Thoracic aorta (tissue), 2 donors: ENCODE results near the gene EDDM3A. TPM values are rescaled to one million over a fixed set of nuclear protein-coding genes. Genes with fewer than 3 reads are reported as not detected.
"Not testable (repeated sequence)": the region's sequence is repeated elsewhere in the genome, so short reads cannot be mapped to it uniquely, and the experiment has no call there.

Experiments used
- ATAC-seq: fragments of 150-250 bp; one replicate; pipeline ENCODE4 v1.8.0; 2017; ENCODE audit warnings: low read depth; ENCODE audit not compliant: insufficient number of reproducible peaks, low FRiP score
- DNase-seq: peaks from one replicate; pipeline ENCODE4 v3.0.0-alpha.2; 2020; ENCODE audit warnings: low spot score
- H3K27ac ChIP-seq, 2 donors: fragments of 200-600 bp; sonication (generic); 1 replicate in 1 of 2; 2 replicates in 1 of 2; pipeline ENCODE4 v1.5.1; 2016; ENCODE audit warnings: mild to moderate bottlenecking in 2 of 2, moderate library complexity in 2 of 2
- H3K27me3 ChIP-seq: fragments of 200-600 bp; sonication (generic); replicated peaks from 2 replicates; pipeline ENCODE4 v1.6.0; 2016; ENCODE audit warnings: mild to moderate bottlenecking; ENCODE audit not compliant: insufficient read depth
- H3K36me3 ChIP-seq: fragments of 200-600 bp; sonication (generic); one replicate; pipeline ENCODE4 v1.5.1; 2016
- H3K4me1 ChIP-seq, 2 donors: fragments of 200-600 bp; sonication (generic); 1 replicate in 1 of 2; 2 replicates in 1 of 2; pipeline versions ENCODE4 v1.5.1 to v1.6.0; 2016; ENCODE audit warnings: low read depth in 2 of 2, mild to moderate bottlenecking in 1 of 2; ENCODE audit not compliant: control insufficient read depth in 1 of 2
- H3K4me3 ChIP-seq: fragments of 200-600 bp; sonication (generic); 2 replicates; pipeline ENCODE4 v1.5.1; 2016; ENCODE audit warnings: mild to moderate bottlenecking
- H3K9me3 ChIP-seq: fragments of 200-600 bp; sonication (generic); 2 replicates; pipeline ENCODE4 v1.5.1; 2016
- total RNA-seq, 2 donors: library from RNA; depleted of rRNA; stranded (reverse); fragments of >200 nt; gene quantifications; one replicate each; pipeline versions ENCODE4 v1.1.0 to v1.2.3, GENCODE V29; 2016
- TF ChIP-seq, protein P1 (sequence below): fragments of 200-600 bp; sonication (generic); IDR thresholded peaks from one replicate; pipeline ENCODE4 v1.5.1; 2019; ENCODE audit warnings: antibody characterized with exemption

Gene EDDM3A
- total RNA-seq, 2 donors from 2014 or later, result not detected

- DNase-seq, result no peak
- no peak overlapping the region for H3K4me3 ChIP-seq
These were observed 12.6 kb upstream of the EDDM3A start for GRCh38 chr14:20732979-20733635.

DNA sequence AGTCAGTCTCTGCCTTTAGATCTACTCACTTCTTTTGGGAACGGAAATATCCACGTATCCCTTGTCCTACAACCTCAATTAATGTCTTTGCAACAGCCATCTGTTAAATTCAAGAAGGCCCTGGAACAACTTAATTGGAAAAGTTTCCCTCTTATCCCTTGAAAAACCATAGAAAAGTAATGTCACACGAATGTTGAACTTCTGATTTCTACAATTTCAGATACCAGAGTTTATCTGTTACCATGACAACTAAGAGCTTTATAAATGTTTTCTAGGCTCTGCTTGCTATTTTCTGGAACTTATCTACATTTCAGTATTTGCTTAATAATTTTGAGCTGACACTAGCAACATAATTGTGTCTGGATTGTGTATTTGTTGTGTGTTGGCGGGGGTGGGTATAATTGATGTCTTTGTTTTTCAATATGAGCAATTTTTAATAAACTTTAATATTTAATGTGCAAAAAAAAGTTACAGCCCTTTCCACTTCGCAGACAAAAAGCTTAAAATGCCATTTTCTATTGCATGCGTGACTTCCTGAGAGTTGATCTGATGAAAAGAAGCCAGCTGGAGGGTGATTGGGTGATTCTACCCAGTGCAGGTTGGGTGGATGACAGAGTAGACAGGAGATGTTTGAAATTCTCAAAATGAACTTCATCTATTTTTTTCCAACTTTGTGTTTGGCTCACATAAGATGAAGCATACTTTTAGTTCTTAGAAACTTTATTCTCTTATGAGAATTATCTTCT is 11.8 kb upstream of the EDDM3A start:
- Histone ChIP-seq H3K27me3 (no peaks in the 10 kb centered on the region), H3K4me1 (no peaks in the 10 kb centered on the region), H3K27ac (no peak overlapping the region), H3K9me3 (no peaks in the 10 kb centered on the region), H3K36me3 (no peaks in the 10 kb centered on the region), H3K4me3 (no peak overlapping the region)
- TF ChIP-seq, protein P1, sequence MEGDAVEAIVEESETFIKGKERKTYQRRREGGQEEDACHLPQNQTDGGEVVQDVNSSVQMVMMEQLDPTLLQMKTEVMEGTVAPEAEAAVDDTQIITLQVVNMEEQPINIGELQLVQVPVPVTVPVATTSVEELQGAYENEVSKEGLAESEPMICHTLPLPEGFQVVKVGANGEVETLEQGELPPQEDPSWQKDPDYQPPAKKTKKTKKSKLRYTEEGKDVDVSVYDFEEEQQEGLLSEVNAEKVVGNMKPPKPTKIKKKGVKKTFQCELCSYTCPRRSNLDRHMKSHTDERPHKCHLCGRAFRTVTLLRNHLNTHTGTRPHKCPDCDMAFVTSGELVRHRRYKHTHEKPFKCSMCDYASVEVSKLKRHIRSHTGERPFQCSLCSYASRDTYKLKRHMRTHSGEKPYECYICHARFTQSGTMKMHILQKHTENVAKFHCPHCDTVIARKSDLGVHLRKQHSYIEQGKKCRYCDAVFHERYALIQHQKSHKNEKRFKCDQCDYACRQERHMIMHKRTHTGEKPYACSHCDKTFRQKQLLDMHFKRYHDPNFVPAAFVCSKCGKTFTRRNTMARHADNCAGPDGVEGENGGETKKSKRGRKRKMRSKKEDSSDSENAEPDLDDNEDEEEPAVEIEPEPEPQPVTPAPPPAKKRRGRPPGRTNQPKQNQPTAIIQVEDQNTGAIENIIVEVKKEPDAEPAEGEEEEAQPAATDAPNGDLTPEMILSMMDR, result no peak
- DNase-seq (no peak), ATAC-seq (no peak)

More at GRCh38 chr14:20732979-20733635, 12.6 kb upstream of the EDDM3A start:
- TF ChIP-seq, protein P1, result no peak
- H3K27ac ChIP-seq, result no peak overlapping the region
- no peak for ATAC-seq
- no peaks in the 10 kb centered on the region for H3K4me1 ChIP-seq
- H3K36me3 ChIP-seq, result no peaks in the 10 kb centered on the region
- no peaks in the 10 kb centered on the region for H3K9me3 ChIP-seq
- H3K27me3 ChIP-seq, result no peaks in the 10 kb centered on the region

DNA sequence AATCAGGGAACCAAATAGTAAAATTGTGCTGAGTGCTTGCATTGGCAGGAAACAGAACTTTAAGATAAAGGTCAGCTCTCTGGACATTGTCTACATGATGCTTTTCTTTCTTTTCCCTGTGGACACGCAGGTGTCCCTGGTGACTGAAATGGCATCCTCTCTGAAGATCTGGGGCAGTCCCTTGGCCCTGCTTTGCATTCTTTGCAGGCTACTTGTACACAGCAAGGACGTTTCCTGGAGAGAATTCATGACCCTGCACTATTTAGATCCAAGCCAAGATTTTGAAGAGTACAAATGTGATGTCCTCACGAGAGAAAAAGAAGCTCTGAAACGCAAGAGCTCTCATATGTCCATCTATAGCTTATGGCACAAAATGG is 11.3 kb upstream of the EDDM3A start:
- Histone ChIP-seq H3K9me3 (no peaks in the 10 kb centered on the region), H3K27me3 (no peaks in the 10 kb centered on the region), H3K36me3 (no peaks in the 10 kb centered on the region), H3K4me3 (no peak overlapping the region), H3K27ac (no peak overlapping the region), H3K4me1 (no peaks in the 10 kb centered on the region)
- DNase-seq, result no peak
- no peak for ATAC-seq
- TF ChIP-seq, protein P1, result no peak

DNA sequence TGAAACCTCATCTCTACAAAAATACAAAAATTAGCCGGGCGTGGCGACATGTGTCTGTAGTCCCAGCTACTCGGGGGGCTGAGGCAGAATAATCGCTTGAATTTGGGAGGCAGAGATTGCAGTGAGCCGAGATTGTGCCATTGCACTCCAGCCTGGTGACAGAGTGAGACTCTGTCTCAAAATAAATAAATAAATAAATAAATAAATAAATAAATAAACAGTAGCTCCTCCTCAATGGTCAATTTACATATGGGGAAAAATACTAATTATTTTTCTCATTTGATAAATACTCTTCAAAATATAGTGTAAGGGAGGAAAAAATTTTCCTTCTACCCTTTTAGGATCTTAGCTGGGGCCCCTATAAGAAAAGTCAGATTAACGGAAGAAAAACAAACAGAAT is 7.4 kb upstream of the EDDM3A start:
- DNase-seq, H3K9me3 ChIP-seq, H3K27ac ChIP-seq, H3K27me3 ChIP-seq, ATAC-seq, H3K4me1 ChIP-seq, H3K36me3 ChIP-seq, H3K4me3 ChIP-seq: not testable (repeated sequence)

DNA sequence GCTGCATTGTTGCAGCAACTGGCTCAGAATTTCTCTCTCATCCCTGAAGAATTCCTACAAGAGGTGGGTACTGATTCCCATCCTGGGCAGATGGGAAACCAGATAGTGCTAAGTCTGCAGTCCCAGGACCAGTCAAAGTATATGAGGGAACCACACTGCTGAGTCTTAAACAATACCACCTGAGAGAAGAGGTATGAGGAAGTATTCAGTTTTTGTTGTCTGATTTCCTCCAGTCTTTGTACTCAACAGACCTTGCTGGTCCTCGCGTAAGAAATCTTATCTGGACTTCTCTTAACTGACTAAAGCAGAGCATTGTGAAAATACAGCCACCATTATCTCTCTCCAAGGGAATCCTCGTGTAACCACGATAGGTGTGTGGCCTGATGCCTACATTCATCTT is 3.6 kb upstream of the EDDM3A start:
- Histone ChIP-seq H3K4me1 (no peaks in the 10 kb centered on the region), H3K4me3 (no peak overlapping the region), H3K27ac (no peak overlapping the region), H3K27me3 (no peaks in the 10 kb centered on the region), H3K9me3 (no peaks in the 10 kb centered on the region), H3K36me3 (no peaks in the 10 kb centered on the region)
- ATAC-seq, result no peak
- TF ChIP-seq, protein P1, result no peak
- no peak for DNase-seq
